Ishikawa (cell line): ENCODE measurements around the gene FAM83G.

ENCODE experiments used
- CEBPB ChIP-seq: IDR thresholded peaks from 2 replicates; pipeline ENCODE4 v1.6.1; 2012
- CREB1 ChIP-seq: IDR thresholded peaks from 2 replicates; pipeline ENCODE4 v1.6.1; 2012; ENCODE audit warnings: low read depth
- EGR1 ChIP-seq: IDR thresholded peaks from 2 replicates; pipeline ENCODE4 v1.6.1; 2012
- EP300 ChIP-seq: IDR thresholded peaks from 2 replicates; pipeline ENCODE4 v1.6.1; 2012; ENCODE audit warnings: borderline replicate concordance
- FOXM1 ChIP-seq: IDR thresholded peaks from 2 replicates; pipeline ENCODE4 v1.6.1; 2012; ENCODE audit warnings: low read depth, borderline replicate concordance
- NFIC ChIP-seq: IDR thresholded peaks from 2 replicates; pipeline ENCODE4 v1.6.1; 2012
- RAD21 ChIP-seq: IDR thresholded peaks from 2 replicates; pipeline ENCODE4 v1.6.1; 2012; ENCODE audit warnings: low read depth
- TAF1 ChIP-seq: IDR thresholded peaks from 2 replicates; pipeline ENCODE4 v1.6.1; 2012; ENCODE audit warnings: low read depth, mild to moderate bottlenecking
- TCF12 ChIP-seq: IDR thresholded peaks from 2 replicates; pipeline ENCODE4 v1.6.1; 2012; ENCODE audit warnings: low read depth
- TEAD4 ChIP-seq: IDR thresholded peaks from 2 replicates; pipeline ENCODE4 v1.6.1; 2012
- USF1 ChIP-seq: IDR thresholded peaks from 2 replicates; pipeline ENCODE4 v1.6.1; 2012
- YY1 ChIP-seq: IDR thresholded peaks from 2 replicates; pipeline ENCODE4 v1.6.1; 2012; ENCODE audit warnings: low read depth
- TF ChIP-seq, protein P1 (sequence below): IDR thresholded peaks from 2 replicates; pipeline ENCODE4 v1.6.1; 2012
- TF ChIP-seq, protein P2 (sequence below): IDR thresholded peaks from 2 replicates; pipeline ENCODE4 v1.6.1; 2012; ENCODE audit warnings: low read depth, mild to moderate bottlenecking

DNA sequence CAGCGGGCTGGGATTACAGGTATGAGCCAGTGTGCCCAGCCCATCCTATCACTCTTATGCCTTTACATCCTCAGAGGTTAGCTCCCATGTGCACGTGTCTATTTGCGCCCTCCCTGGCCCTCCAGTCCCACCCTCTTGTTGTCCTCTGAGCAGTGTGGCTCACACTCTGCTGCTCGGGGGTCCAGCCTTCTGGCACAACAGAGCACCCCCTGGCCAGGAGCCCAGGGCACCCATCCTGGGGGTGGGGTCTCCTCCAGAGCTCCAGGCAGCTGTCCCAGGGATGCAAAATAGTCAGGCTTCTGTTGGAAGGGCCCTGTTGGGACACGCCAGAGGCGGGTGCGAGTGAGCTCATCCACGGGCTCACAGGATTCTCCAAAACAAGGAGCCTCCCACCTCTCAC lies 11.7 kb upstream of the FAM83G start:
- TF ChIP-seq, protein P1, sequence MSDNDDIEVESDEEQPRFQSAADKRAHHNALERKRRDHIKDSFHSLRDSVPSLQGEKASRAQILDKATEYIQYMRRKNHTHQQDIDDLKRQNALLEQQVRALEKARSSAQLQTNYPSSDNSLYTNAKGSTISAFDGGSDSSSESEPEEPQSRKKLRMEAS, result no peak
- TF ChIP-seq EGR1 (no peak), YY1 (no peak), FOXM1 (no peak), CREB1 (no peak), TEAD4 (no peak), TAF1 (no peak), RAD21 (no peak), USF1 (no peak), NFIC (no peak), CEBPB (no peak), TCF12 (no peak), EP300 (no peak)
- TF ChIP-seq, protein P2, sequence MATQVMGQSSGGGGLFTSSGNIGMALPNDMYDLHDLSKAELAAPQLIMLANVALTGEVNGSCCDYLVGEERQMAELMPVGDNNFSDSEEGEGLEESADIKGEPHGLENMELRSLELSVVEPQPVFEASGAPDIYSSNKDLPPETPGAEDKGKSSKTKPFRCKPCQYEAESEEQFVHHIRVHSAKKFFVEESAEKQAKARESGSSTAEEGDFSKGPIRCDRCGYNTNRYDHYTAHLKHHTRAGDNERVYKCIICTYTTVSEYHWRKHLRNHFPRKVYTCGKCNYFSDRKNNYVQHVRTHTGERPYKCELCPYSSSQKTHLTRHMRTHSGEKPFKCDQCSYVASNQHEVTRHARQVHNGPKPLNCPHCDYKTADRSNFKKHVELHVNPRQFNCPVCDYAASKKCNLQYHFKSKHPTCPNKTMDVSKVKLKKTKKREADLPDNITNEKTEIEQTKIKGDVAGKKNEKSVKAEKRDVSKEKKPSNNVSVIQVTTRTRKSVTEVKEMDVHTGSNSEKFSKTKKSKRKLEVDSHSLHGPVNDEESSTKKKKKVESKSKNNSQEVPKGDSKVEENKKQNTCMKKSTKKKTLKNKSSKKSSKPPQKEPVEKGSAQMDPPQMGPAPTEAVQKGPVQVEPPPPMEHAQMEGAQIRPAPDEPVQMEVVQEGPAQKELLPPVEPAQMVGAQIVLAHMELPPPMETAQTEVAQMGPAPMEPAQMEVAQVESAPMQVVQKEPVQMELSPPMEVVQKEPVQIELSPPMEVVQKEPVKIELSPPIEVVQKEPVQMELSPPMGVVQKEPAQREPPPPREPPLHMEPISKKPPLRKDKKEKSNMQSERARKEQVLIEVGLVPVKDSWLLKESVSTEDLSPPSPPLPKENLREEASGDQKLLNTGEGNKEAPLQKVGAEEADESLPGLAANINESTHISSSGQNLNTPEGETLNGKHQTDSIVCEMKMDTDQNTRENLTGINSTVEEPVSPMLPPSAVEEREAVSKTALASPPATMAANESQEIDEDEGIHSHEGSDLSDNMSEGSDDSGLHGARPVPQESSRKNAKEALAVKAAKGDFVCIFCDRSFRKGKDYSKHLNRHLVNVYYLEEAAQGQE, result no peak
